Activated CD4-positive, alpha-beta T cell treated with anti-CD3 and anti-CD28 coated beads, Interleukin-2, amount 50 U/mL, for 16 hours (primary cell): Measurements from ENCODE around the gene MB21D2.

Experiments
- DNase-seq: peaks from one replicate; pipeline ENCODE4 v3.0.0-alpha.2; 2020

The MB21D2 gene

DNA sequence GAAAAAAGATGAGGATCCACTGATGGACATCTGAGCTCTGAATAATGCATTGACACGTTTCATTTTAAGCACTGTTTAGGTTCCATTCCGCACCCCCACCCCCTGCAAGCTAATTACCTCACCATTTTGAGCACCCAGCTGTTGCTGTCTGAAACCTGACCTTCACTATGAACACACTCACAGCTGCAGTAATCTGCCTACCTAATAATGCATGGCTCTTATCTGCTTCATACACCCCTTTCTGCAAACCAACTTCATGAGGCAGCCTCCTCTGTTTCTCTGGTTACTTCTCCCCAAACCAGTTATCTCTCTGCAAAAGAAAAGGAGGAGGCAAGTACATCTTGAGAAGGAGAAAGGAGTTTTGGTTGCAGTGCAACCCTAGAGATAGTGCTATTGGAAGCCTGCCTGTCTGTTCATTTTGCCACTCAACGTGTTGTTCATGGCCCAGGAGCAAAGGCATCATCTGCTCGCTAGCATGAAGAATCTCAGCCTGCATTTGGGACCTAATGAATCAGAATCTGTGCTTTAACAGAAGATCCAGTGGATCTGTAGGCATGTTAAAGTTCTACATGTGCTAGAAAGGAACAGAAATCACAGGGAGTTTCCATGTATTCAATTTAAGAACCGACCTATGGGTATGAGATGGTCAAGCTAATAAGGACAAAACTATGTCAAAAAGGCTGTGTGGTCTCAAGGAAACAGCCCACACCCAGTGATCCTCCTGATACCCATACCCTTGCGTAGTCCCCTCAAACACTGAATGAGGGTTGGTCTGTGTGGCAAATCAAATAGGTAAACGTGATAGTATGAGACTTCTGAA lies 87.2 kb downstream of the MB21D2 start:
- no peak for DNase-seq

GRCh38 chr3:192827863-192828594 lies 89.6 kb downstream of the MB21D2 start:
- no peak for DNase-seq

DNA sequence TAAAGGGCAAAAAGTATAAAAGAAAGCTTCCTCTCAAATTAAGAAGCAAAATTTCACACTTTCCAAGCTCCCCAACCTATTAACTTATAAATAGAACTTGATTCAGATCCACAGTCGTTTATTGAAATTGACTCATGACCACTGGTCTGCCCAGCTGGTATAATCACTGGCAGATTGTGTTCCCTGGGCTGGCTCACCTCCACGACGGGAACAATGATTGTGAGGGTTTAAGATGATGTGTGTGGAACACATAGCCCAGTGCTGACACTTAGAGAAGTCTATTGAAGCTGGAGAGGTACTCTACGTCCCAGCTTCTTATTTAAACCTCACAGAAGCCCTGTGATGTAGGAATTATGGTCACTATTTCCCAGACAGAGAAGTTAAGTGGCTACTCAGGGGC lies 90.4 kb downstream of the MB21D2 start:
- no peak for DNase-seq

GRCh38 chr3:192826214-192827006 lies 91.2 kb downstream of the MB21D2 start:
- DNase-seq, result no peak

- no peak for DNase-seq
These were observed 91.9 kb downstream of the MB21D2 start for GRCh38 chr3:192825657-192826200.

GRCh38 chr3:192825216-192825615 lies 92.4 kb downstream of the MB21D2 start:
- DNase-seq, result no peak

- DNase-seq, result no peak
These were observed 93.3 kb downstream of the MB21D2 start for GRCh38 chr3:192824313-192824712.

GRCh38 chr3:192821161-192821560 lies 96.5 kb downstream of the MB21D2 start:
- DNase-seq, result no peak

GRCh38 chr3:192820161-192820560 lies 97.5 kb downstream of the MB21D2 start:
- DNase-seq, result no peak

DNA sequence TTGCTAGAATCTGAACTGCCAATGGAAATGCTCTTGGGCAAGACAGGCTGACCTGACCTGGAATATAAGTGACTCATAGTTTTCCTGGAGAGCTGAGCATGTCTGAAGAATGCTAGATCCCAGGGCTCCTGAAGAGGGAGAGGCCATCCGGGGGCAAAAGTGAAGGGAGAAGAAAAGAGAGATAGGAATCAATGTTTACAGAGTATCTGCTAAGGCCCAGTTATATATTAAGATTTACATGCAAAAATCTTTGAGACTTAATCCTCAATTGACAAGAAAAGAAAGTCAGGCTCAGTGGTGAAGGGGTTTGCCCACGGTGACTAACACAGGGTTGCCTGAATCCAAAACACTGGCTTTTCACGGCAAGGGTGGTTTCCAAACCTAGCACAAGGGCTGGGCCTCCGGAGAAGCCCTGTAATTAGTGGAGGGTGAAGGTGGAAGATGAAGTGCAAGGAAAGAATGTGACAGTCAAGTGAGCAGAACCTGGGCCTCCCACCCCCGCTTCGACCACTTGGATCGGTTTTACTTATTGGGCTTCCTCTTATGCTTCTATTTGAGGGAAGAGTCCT lies 98.6 kb downstream of the MB21D2 start:
- peak; percentile 77 for DNase-seq

GRCh38 chr3:192818126-192818525 lies 99.5 kb downstream of the MB21D2 start:
- DNase-seq, result no peak

DNA sequence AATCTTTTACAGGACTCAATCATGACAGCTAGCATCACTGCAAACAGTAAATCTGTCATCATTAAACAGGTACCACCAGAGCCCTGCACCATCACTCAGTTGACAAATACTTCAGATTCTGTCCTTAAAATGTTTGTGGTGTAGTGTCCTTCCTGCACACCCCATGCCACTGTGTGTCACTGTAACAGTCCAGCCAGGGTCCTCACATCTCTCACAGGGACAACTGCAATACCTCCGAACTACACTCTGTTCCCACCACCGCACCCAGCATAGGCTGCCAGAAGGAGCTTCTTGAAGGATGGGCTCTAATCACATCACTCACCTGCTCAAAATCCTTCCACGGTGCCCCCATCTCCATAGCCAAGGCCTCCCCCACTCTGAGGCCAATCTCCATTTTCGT lies 100.2 kb downstream of the MB21D2 start:
- DNase-seq, result no peak

- DNase-seq, result peak; percentile 71
These were observed 100.6 kb downstream of the MB21D2 start for GRCh38 chr3:192817053-192817452.

GRCh38 chr3:192816351-192816750 lies 101.3 kb downstream of the MB21D2 start:
- peak; percentile 57 for DNase-seq

DNA sequence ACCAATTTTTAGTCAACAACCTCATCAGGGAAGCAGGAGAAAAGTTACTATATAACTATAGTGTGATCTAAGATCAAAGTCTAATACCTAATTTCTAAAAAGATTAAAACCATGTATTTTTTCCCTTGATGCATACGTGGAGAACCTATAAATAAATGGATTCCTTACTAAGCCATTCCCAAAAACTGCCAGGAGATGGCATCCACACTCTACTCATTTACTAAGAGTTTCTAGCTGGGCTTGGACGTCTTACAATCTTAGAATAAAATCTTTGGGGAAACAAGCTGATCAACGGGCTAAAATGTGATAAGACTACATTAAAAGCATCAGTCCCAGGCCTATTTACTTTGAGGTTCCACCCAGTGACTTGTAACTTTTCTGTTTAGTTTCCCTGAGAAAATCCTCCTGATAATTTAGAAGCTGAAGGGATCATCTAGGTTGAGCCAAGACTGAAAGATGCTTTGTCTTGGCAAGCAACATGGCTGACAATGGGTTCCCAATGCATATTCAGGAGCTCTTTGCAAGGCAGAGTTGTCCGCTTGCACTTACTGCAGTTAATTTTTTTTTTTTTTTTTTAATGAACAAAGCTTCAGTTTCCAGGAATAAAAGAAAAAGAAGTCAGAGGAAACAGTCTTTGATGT lies 104.8 kb downstream of the MB21D2 start:
- no peak for DNase-seq

GRCh38 chr3:192805711-192806110 lies 111.9 kb downstream of the MB21D2 start:
- no peak for DNase-seq

DNA sequence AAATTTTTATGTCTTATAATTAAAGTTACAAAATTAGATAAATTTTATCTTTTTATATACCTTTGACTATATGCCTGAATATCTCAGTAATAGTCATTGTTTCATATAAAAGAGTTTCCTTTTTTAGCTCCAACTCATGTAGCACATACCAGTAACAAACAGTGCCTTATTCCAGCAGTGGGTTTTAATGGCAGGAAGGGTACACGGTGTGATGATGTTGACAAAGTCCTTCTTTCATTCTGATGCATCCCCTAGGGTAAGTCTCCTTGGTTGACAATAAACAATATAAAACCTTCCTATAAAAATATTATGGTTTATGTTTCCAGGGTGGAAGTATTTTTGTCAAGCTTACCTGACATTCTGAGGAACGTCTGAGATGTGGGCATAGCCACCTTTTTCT lies 113.2 kb downstream of the MB21D2 start:
- DNase-seq, result no peak

DNA sequence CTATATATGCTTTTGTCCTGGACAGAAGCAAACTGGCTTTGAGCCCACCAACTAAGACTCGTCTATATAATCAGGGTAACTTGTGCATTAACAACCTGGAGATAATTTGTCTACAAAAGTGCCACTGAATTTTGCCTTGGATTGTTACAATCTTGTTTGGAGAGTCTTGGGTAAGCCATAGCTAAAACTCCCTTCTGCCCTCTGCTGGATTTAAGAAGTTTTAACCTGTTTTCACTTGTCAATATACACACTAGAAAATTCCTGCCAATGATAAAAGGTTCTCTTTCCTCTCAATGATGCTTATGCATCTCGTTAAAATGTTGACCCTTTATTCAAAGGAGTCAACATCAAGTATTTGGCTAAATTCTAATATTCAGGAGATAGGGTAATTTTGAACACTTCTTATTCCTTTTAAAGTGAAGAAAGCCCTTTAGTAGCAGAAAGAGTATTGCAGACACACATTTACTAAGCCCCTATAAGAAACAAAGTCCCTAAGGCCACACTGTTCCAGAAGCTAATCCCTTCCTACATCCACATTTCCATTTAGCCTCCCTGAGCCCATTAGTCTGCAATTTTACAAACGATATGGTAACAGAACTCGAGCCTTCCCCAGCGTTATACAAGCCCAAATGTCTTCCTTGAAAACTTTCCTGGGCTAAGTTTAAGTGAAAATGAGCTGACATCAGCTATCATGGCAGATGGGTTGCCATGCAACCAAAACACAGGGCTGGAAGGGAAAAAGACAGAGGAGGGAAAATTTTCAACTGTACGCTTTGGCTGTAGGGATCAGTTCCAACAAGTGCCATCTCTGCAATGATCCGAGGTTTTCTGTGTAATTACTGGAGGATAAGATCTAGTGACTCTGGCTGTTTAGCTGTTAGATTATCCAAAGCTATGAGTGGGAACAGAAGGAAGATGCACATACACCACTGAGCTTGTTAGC lies 114.4 kb downstream of the MB21D2 start:
- no peak for DNase-seq

DNA sequence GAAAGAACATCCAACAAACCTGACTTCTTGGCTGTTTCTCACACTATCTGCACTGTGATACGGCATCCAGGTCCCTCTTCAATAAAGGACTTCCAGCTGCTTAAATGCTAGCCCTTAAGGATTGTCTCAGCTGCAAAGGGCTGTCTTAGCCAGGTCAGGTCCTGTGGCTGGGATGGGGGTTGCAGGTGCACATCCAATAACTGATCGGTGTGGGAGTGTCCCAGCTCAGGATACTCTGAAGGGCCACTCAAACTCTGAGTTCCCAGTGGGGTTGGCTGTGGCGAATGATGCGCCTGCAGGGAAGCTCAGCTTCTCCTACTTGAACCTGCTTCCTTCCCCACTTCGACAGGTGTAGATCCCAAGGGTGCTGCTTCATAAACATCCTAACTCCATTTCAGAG lies 115.7 kb downstream of the MB21D2 start:
- DNase-seq, result no peak

GRCh38 chr3:192799721-192800120 lies 117.9 kb downstream of the MB21D2 start:
- no peak for DNase-seq

DNA sequence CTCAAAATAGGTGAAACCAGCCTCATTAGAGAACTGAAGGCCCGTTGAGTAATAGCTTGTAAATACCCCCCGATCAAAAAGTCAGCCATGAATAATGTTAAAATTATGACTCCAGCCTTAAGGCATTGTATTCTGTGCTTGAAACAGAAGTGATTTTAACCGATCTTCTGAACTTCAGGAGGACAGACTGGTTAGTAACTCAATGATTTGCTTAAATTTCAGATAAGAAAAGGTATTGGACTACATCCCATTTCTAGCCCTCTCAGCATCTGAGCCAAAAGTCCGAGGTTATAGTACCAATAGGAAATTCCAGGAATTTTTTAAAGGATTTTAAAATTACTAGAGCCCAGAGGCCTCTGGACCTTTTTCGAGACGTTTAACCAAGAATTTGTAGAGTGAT lies 122.6 kb downstream of the MB21D2 start:
- no peak for DNase-seq
